CD4-positive, alpha-beta T cell treated with Interleukin-21 for 1 hour (primary cell): Measurements from ENCODE around the gene SLC35F3.

Experiments used
- DNase-seq: peaks from one replicate; pipeline ENCODE4 v3.0.0-alpha.2; 2020

The SLC35F3 gene

GRCh38 chr1:234330843-234331215 lies 426.4 kb downstream of the SLC35F3 start:
- DNase-seq: no peak

DNA sequence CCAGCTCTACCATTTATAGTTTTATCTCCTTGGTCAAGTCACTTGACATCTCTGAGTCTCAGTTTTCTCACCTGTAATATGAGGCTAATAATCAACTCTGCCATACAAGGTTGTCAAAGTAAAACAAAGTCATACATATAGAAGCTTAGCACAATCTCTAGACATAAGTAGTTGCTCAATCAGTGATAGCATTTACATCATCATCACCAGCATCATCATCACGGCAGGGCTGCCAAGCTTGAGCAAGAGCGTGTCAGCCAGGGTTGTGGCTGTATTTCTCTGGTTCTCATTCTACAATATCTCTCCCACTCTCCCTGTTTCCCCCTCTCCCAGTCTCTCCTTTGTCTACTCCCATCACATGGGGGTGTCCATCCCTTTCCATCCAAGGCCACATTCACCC lies 427.0 kb downstream of the SLC35F3 start:
- DNase-seq: no peak

GRCh38 chr1:234336359-234336758 lies 431.9 kb downstream of the SLC35F3 start:
- no peak for DNase-seq

DNA sequence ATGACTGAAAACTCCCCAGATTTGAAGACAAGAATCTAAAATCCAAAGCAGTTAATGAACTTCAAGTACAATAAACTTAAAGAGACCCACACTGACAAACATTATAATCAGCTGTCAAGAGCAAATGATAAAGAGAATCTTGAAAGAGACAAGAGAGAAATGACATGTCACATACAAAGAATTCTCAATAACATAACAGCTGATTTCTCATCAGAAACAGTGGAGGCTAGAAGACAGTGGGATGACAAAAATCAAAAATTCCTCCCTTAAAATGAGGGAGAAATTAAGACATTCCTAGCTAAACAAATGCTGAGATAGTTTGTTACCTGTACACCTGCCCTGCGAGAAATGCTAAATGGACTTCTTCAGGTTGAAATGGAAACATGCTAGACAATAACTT lies 432.8 kb downstream of the SLC35F3 start:
- DNase-seq: no peak

DNA sequence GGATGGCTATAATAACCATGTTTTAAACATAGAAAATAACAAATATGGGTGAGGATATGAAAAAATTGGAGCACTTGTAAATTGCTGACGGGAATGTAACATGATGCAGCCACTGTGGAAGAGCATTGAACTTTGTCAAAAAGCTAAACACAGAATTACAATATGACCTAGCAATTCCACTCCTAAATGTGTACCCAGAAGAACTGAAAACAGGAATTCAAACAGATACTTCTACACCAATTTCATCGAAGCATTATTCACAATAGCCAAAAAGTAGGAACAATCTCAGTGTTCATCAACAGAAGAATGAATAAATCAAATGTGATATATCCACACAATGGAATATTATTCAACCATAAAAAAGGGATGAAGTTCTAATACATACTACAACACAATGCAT lies 436.1 kb downstream of the SLC35F3 start:
- no peak for DNase-seq

DNA sequence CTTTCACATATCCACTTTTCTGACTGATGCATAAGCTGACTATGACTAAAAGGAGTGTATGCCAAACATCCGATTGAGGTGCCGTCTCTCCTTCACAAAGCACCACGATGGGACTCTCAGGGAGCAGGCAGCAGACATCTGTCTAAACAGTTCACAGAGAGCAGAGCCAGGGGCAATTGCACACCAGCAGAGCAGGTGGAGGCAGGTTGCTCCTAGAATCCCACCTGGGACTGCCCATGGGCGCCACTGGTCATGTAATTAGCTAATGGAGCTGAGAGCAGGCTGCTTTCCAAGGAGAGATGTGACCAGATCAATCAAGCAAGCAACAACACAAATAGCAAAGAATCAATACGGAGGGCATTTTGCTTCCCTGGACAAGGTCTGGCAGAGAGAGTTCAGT lies 438.3 kb downstream of the SLC35F3 start:
- no peak for DNase-seq

- no peak for DNase-seq
Observed at GRCh38 chr1:234345237-234345636, 440.8 kb downstream of the SLC35F3 start.

DNA sequence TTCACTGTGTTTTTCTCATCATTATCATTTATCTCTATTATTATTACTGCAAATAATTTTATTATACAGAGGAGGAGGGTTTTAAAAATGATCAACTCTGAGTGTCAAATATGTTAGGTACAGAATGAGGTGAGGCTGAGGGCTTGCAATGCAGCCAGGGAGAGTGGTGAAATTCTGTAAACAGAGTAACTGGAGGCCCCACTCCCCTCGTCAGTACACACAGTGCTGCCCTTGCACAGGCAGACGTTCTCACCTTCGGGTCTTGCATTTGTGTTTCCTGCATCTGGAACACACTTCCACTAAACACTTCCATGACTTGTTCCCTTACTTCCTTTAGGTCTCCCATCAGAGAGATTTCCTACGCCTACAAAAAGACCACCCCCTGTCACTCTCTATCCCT lies 444.5 kb downstream of the SLC35F3 start:
- DNase-seq: no peak

- no peak for DNase-seq
Observed at GRCh38 chr1:234355782-234356510, 451.5 kb downstream of the SLC35F3 start.

DNA sequence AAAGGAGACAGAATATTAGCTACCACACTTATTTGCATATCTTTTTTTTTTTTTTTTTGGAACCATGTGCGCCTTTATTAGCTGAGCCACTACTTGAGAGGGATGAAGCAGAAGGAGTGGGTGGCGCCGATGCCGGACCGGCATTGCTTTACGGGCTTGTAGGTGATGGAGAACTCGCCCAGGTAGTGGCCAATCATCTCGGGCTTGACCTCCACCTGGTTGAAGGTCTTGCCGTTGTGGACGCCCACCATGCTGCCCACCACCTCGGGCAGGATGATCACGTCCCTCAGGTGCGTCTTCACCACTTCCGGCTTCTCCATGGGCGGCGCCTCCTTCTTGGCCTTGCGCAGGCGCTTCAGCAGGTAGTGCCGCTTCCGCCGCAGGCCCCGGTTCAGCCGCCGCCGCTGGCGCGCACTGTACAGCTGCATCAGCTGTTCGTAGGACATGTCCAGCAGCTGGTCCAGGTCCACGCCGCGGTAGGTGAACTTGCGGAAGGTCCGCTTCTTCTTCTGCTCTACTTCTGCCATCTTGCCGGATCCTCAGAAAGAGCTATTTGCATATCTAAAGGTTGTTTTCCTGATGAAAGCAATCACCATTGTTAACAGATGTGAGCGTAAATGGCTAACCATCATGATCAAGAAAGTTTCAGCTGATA lies 452.3 kb downstream of the SLC35F3 start:
- peak; percentile 65 for DNase-seq

GRCh38 chr1:234357831-234358230 lies 453.4 kb downstream of the SLC35F3 start:
- DNase-seq: no peak

GRCh38 chr1:234361102-234361603 lies 456.7 kb downstream of the SLC35F3 start:
- no peak for DNase-seq

DNA sequence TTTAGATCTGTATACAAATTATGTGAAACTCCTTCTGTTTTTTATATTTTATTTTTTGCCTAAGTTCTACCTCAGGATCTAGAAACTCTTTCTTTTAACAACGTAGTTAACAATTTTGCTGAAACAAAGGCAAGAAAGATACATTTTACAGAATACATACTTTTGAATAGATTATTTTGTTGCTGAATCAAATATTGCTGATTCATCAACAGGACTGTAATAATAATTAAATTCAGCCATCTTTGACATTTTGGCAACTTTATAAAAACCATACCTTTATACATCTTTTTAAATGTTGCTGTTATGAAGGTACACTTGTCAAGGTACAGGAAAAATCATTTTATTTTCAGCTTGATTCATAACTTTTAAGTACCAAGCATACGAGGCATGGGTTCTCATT lies 458.1 kb downstream of the SLC35F3 start:
- DNase-seq: no peak

DNA sequence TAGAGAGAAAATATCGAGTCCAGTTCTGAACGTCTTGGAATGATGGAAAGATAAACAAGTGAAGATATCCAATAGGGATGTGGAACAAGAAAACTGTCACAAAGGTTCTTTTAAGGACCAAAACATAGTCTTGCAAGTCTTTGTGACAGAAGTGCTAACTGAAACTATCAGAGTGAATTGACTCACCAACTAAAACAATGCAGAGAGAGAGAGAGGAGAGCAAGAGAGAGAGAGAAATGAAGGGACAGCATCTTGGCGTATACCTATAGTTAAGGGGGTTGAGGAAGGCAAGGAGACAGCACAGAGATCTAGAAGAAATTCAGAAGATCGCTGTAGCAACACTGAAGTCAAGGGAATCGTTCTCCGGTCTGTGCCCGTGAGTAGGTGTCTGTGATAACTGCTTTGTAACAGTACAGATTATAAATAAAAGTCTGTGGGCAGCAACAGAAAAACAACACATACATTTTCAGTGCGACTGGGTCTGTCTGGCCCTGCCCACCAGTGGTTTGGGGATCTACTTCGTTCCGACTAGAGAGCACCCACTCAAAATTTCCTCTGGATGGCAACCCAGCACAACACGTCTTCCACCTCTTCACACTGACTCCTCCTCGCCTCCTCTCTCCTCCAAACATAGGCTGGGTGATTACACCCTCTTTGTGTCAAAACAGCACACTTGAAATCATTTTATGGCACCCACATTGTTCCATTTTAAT lies 464.0 kb downstream of the SLC35F3 start:
- DNase-seq: peak; percentile 33

GRCh38 chr1:234369033-234369430 lies 464.6 kb downstream of the SLC35F3 start:
- DNase-seq: no peak

DNA sequence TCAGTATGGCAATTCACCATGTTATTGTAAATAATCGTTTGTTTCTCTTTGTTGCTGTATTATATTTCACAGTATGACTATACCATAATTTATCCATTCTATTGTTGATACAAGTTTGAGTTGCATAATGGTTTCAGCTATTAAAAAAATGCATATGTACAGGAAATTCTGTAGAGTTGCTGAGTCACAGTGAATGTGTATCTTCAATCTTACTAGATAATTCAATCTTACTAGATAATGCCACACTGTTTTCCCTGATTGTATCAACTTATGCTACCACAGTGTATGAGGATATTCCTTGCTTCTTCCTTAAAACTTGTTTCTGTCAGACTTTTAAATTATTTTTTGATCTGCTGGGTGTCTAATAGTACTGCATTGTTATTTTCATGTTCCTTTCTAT lies 465.3 kb downstream of the SLC35F3 start:
- DNase-seq: no peak

DNA sequence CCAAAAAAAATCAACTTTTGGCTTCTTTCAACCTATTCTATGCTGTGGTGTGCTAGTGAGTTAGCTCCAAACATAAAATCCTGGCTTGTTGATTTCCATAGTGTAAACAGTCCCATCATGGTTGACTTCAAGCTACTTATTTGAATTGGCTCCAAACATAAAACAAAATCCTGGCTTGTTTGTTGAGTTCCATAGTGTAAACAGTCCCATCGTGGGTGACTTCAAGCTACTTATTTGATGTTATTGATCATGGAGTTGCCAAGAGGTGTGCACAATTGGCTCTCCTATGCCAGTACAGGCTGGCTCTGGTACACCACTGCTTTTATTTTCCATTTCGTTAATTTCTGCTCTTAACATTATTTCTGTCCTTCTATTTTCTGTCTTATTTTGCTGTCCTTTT lies 466.9 kb downstream of the SLC35F3 start:
- no peak for DNase-seq

- peak; percentile 5 for DNase-seq
Observed at GRCh38 chr1:234372011-234372757, 467.7 kb downstream of the SLC35F3 start.

GRCh38 chr1:234373064-234373958 lies 468.8 kb downstream of the SLC35F3 start, which contains the start of gene COA6:
Gene COA6, plus strand, starts transcription at chr1:234373456. Its CDS starts 11 bp downstream, at chr1:234373467.
- peak; percentile 93 for DNase-seq

DNA sequence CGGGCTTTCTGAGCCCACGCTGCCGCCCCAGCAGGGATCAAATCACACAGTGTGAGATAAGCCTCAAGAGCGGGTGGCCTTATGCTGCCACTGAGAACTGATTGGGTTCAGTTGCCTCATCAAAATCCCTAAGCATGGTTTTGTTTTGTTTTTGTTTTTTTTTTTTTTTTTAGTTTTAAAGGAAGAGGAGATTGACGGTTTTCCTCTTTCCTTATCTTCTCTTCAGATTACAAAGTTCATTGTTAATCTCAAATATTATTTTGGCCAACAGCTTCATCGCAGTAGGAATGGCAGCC lies 469.4 kb downstream of the SLC35F3 start:
- no peak for DNase-seq
